K562 (cell line): Measurements from ENCODE around the gene FBRS. TPM values are rescaled to one million over a fixed set of nuclear protein-coding genes. Genes with fewer than 3 reads are reported as not detected.

Source experiments
- BRCA1 ChIP-seq, 2 experiments: fragments of 450-650 bp in 1 of 2; sonication (generic) in 1 of 2; formaldehyde crosslinking in 1 of 2; IDR thresholded peaks; 2 replicates each; pipeline versions ENCODE4 v1.5.0 to v1.6.1; 2017 to 2020; ENCODE audit warnings: mild to moderate bottlenecking in 1 of 2, missing genetic modification reagents in 1 of 2
- CTBP1 ChIP-seq: fragments of 450-650 bp; IDR thresholded peaks from 2 replicates; pipeline ENCODE4 v1.6.1; 2016; ENCODE audit warnings: borderline replicate concordance
- E2F5 ChIP-seq: sonication (generic); formaldehyde crosslinking; IDR thresholded peaks from 2 replicates; pipeline ENCODE4 v1.8.0; 2022; ENCODE audit warnings: mild to moderate bottlenecking, missing genetic modification reagents
- EZH2 ChIP-seq: IDR thresholded peaks from 2 replicates; pipeline ENCODE4 v1.6.1; 2012; ENCODE audit warnings: low read depth, mild to moderate bottlenecking, inconsistent platforms, low read length, borderline replicate concordance
- MYC ChIP-seq, 2 experiments: fragments of 250-450 bp in 1 of 2; sonication (Bioruptor Pico) in 1 of 2; IDR thresholded peaks; 2 replicates each; pipeline versions ENCODE4 v1.5.1 to v1.6.1; 2012 to 2021; ENCODE audit warnings: low read depth in 2 of 2, borderline replicate concordance in 1 of 2, improper control_type of control experiment in 1 of 2, low read length in 1 of 2, mild to moderate bottlenecking in 1 of 2, moderate library complexity in 1 of 2
- RREB1 ChIP-seq: fragments of 250-450 bp; sonication (Bioruptor Pico); IDR thresholded peaks from 2 replicates; pipeline ENCODE4 v1.4.0; 2020
- SMARCE1 ChIP-seq: fragments of 450-650 bp; IDR thresholded peaks from 2 replicates; pipeline ENCODE4 v1.7.1; 2016; ENCODE audit warnings: mild to moderate bottlenecking
- THAP7 ChIP-seq: fragments of 250-450 bp; sonication (Bioruptor Pico); IDR thresholded peaks from 2 replicates; pipeline ENCODE4 v1.5.0; 2021
- ZBTB2 ChIP-seq: fragments of 450-650 bp; IDR thresholded peaks from 2 replicates; pipeline ENCODE4 v1.6.1; 2016; ENCODE audit warnings: antibody characterized with exemption
- ZEB2 ChIP-seq: fragments of 450-650 bp; IDR thresholded peaks from 2 replicates; pipeline ENCODE4 v1.6.1; 2016
- ZNF134 ChIP-seq: fragments of 250-450 bp; sonication (Bioruptor Pico); conservative IDR thresholded peaks from 2 replicates; pipeline ENCODE4 v1.4.0; 2020
- ZNF282 ChIP-seq: sonication (generic); formaldehyde crosslinking; IDR thresholded peaks from 2 replicates; pipeline ENCODE4 v1.8.1; 2023; ENCODE audit warnings: missing genetic modification reagents
- ZNF57 ChIP-seq: fragments of 450-650 bp; formaldehyde crosslinking; IDR thresholded peaks from 2 replicates; pipeline ENCODE4 v1.4.0; 2020; ENCODE audit warnings: mild to moderate bottlenecking, moderate library complexity
- ZNF76 ChIP-seq: fragments of 250-450 bp; sonication (Bioruptor Pico); IDR thresholded peaks from 2 replicates; pipeline ENCODE4 v1.4.0; 2020; ENCODE audit warnings: mild to moderate bottlenecking, moderate library complexity, borderline replicate concordance
- ZNF79 ChIP-seq: fragments of 250-450 bp; sonication (Bioruptor Pico); IDR thresholded peaks from 2 replicates; pipeline ENCODE4 v1.4.0; 2020; ENCODE audit warnings: low read depth, mild to moderate bottlenecking, moderate library complexity
- polyA plus RNA-seq, 8 experiments: library from polyadenylated mRNA; depleted of rRNA in 4 of 8; stranded (reverse) in 5 of 8; unstranded in 3 of 8; fragments of >200 nt; fragmentation: Nextera tagmentation in 2 of 8; fragmentation: Illumina TruSeq in 1 of 8; extraction: Ambion mirVana in 2 of 8; extraction: Trizol in 1 of 8; gene quantifications; 2 replicates each; pipeline versions ENCODE4 v1.2.1 to v1.2.3, GENCODE V29; 2011 to 2014; ENCODE audit warnings: inconsistent platforms in 1 of 8, missing spikeins in 1 of 8
- total RNA-seq, 7 experiments: library from RNA; depleted of rRNA in 6 of 7; stranded (reverse); fragments of >200 nt in 6 of 7; fragmentation: Illumina TruSeq in 2 of 7; extraction: Trizol in 2 of 7; gene quantifications; 2 replicates each; pipeline versions ENCODE4 v1.2.1 to v1.2.3, GENCODE V29; 2011 to 2021; ENCODE audit warnings: low replicate concordance in 1 of 7

FBRS gene
- total and polyA plus RNA-seq, 9 of the 15 experiments (the other 6 are each of a cell fraction or from before 2014, with no cell fraction given): 0.32 to 59.5 (median 13.1) TPM

- TF ChIP-seq THAP7 (CRISPR knock-in tag) (peak; percentile 64; the same call in 1 of the 2 replicates), ZNF79 (CRISPR knock-in tag) (no peak), ZBTB2 (no peak), SMARCE1 (0 out of 2 replicates have a peak, but pooled peaks have one; percentile 17), ZNF282 (CRISPR knock-in tag) (peak; percentile 57; the same call in 1 of the 2 replicates), ZNF57 (CRISPR knock-in tag) (no peak), ZNF134 (no peak), CTBP1 (peak; percentile 10), RREB1 (CRISPR knock-in tag) (0 out of 2 replicates have a peak, but pooled peaks have one; percentile 33), EZH2 (no peak), MYC (IDR thresholded peaks at IDR 0.05; ENCODE audit: low read depth, low read length) (peak; percentile 72; the same call in 1 of the 2 replicates), MYC (CRISPR knock-in tag; IDR thresholded peaks at IDR 0.05; ENCODE audit: borderline replicate concordance, low read depth) (0 out of 2 replicates have a peak, but pooled peaks have one; percentile 69), E2F5 (CRISPR knock-in tag) (peak; percentile 62; the same call in 1 of the 2 replicates), ZNF76 (CRISPR knock-in tag) (0 out of 2 replicates have a peak, but pooled peaks have one; percentile 57), BRCA1 (IDR thresholded peaks at IDR 0.05) (no peak), BRCA1 (CRISPR knock-in tag; IDR thresholded peaks at IDR 0.05) (peak; percentile 30; the same call in 1 of the 2 replicates), ZEB2 (0 out of 2 replicates have a peak, but pooled peaks have one; percentile 21)
Measured at GRCh38 chr16:30698816-30699614, 40.8 kb downstream of the FBRS start, which contains the start of gene SRCAP (continued).
